Esophagus muscularis mucosa (tissue), 4 donors: ENCODE results near the gene FOXK1. TPM values are rescaled to one million over a fixed set of nuclear protein-coding genes. Genes with fewer than 3 reads are reported as not detected.

Source experiments
- DNase-seq: peaks from one replicate; pipeline ENCODE4 v3.0.0-alpha.2; 2017; ENCODE audit errors: extremely low spot score
- H3K27ac ChIP-seq, 4 donors: fragments of 200-600 bp; sonication (generic); replicated peaks in 1 of 4; 1 replicate in 3 of 4; 2 replicates in 1 of 4; pipeline ENCODE4 v1.5.1; 2016 to 2019; ENCODE audit warnings: mild to moderate bottlenecking in 1 of 4
- H3K27me3 ChIP-seq, 4 donors: fragments of 200-600 bp; sonication (generic); one replicate each; pipeline versions ENCODE4 v1.5.1 to v1.6.0; 2016 to 2019
- H3K36me3 ChIP-seq, 4 donors: fragments of 200-600 bp; sonication (generic); one replicate each; pipeline ENCODE4 v1.5.1; 2016 to 2019
- H3K4me1 ChIP-seq, 4 donors: fragments of 200-600 bp; sonication (generic); one replicate each; pipeline ENCODE4 v1.5.1; 2016 to 2019
- H3K4me3 ChIP-seq, 4 donors: fragments of 200-600 bp; sonication (generic); 1 replicate in 2 of 4; 2 replicates in 2 of 4; pipeline ENCODE4 v1.5.1; 2016 to 2019; ENCODE audit warnings: mild to moderate bottlenecking in 4 of 4, moderate library complexity in 1 of 4
- H3K9me3 ChIP-seq, 4 donors: fragments of 200-600 bp; sonication (generic); 1 replicate in 3 of 4; 2 replicates in 1 of 4; pipeline ENCODE4 v1.5.1; 2016 to 2019
- CTCF ChIP-seq, 3 experiments: fragments of 200-600 bp in 2 of 3; fragments of 450-650 bp in 1 of 3; sonication (generic) in 2 of 3; IDR thresholded peaks; one replicate each; pipeline ENCODE4 v1.5.1; 2017 to 2019; ENCODE audit warnings: antibody characterized with exemption in 3 of 3, mild to moderate bottlenecking in 2 of 3, moderate library complexity in 1 of 3
- EP300 ChIP-seq: sonication (generic); formaldehyde crosslinking; IDR thresholded peaks from one replicate; pipeline ENCODE4 v1.6.1; 2017; ENCODE audit warnings: antibody characterized with exemption
- POLR2A ChIP-seq: fragments of 450-650 bp; IDR thresholded peaks from one replicate; pipeline ENCODE4 v1.6.1; 2017; ENCODE audit warnings: antibody characterized with exemption, moderate library complexity, mild to moderate bottlenecking, low read depth
- POLR2AphosphoS5 ChIP-seq, 2 donors: sonication (generic); formaldehyde crosslinking; IDR thresholded peaks; one replicate each; pipeline ENCODE4 v1.6.1; 2017; ENCODE audit warnings: antibody characterized with exemption in 2 of 2
- WGBS: methylation state at CpG from one replicate; pipeline ENCODE4 v1.1.5; 2018; 5-methylcytosine and 5-hydroxymethylcytosine counted together
- intact Hi-C: fragments of 100-400 bp; cut with DNase I; formaldehyde crosslinking; loops from one replicate; pipeline ENCODE4 v1.15.1; 2023
- total RNA-seq, 4 donors: library from RNA; depleted of rRNA; stranded (reverse); fragments of >200 nt; gene quantifications; one replicate each; pipeline versions ENCODE4 v1.1.0 to v1.2.1, GENCODE V29; 2016

Gene FOXK1
- total RNA-seq, 4 donors from 2014 or later = 23.4 to 46.1 (median 36.3) TPM

GRCh38 chr7:4775250-4775847 lies 93.3 kb downstream of the FOXK1 start, which contains the start of gene AP5Z1:
AP5Z1 (plus strand) TSS chr7:4775623; CDS start chr7:4775716, 93 bp downstream.
- Histone ChIP-seq H3K27ac (peak within 1 kb of the TSS; percentile 90 to 98 (median 96)), H3K4me1 (peaks cover 34 to 53% (median 46%) of the 10 kb centered on the region in 4 donors), H3K27me3 (no peaks in the 10 kb centered on the region), H3K9me3 (no peaks in the 10 kb centered on the region), H3K36me3 (peaks cover 0 to 21% (median 0%) of the 10 kb centered on the region in 4 donors), H3K4me3 (peak within 1 kb of the TSS; percentile 80 to 95 (median 91))
- 0% methylated on average over 12 of the region's 55 CpGs for WGBS
- intact Hi-C loops = no loop called here
- TF ChIP-seq CTCF (IDR thresholded peaks at IDR 0.05) (peak in 1 of 3 experiments; percentile 8), POLR2A (peak; percentile 89), POLR2AphosphoS5 (IDR thresholded peaks at IDR 0.05) (peak; percentile 93 to 98), EP300 (no peak)
- peak; percentile 99 for DNase-seq

GRCh38 chr7:4775848-4776623 lies 93.9 kb downstream of the FOXK1 start:
- peak overlapping the region; percentile 90 to 98 (median 96) for H3K27ac ChIP-seq
- DNase-seq = peak; percentile 93
- H3K4me1 ChIP-seq = peaks cover 27 to 46% (median 39%) of the 10 kb centered on the region in 4 donors
- H3K4me3 ChIP-seq = peak overlapping the region; percentile 80 to 95 (median 91)
- WGBS = 24% methylated on average over 29 of the region's 32 CpGs
- intact Hi-C loops = no loop called here
- H3K27me3 ChIP-seq = no peaks in the 10 kb centered on the region
- peaks cover 1 to 25% (median 4%) of the 10 kb centered on the region in 4 donors for H3K36me3 ChIP-seq
- TF ChIP-seq POLR2AphosphoS5 (IDR thresholded peaks at IDR 0.05) = no peak
- no peak for TF ChIP-seq CTCF (IDR thresholded peaks at IDR 0.05)
- no peak for TF ChIP-seq POLR2A
- no peak for TF ChIP-seq EP300
- H3K9me3 ChIP-seq = no peaks in the 10 kb centered on the region

GRCh38 chr7:4779118-4779517 lies 97.0 kb downstream of the FOXK1 start:
- no peak for DNase-seq
- peaks cover 19 to 35% (median 33%) of the 10 kb centered on the region in 4 donors for H3K4me1 ChIP-seq
- intact Hi-C loops = no loop called here
- H3K27ac ChIP-seq = no peak overlapping the region
- H3K9me3 ChIP-seq = no peaks in the 10 kb centered on the region
- TF ChIP-seq CTCF (IDR thresholded peaks at IDR 0.05) (no peak), EP300 (no peak), POLR2AphosphoS5 (IDR thresholded peaks at IDR 0.05) (no peak), POLR2A (no peak)
- H3K36me3 ChIP-seq = peaks cover 32 to 46% (median 35%) of the 10 kb centered on the region in 4 donors
- no peak overlapping the region for H3K4me3 ChIP-seq
- 89% methylated on average over 5 of the region's 5 CpGs for WGBS
- H3K27me3 ChIP-seq = no peaks in the 10 kb centered on the region

GRCh38 chr7:4781366-4782069 lies 99.4 kb downstream of the FOXK1 start:
- intact Hi-C loops = no loop called here
- TF ChIP-seq CTCF (IDR thresholded peaks at IDR 0.05) = no peak
- no peak for DNase-seq
- no peak overlapping the region for H3K4me3 ChIP-seq
- WGBS = 91% methylated on average over 23 of the region's 27 CpGs
- H3K4me1 ChIP-seq = peaks cover 6 to 20% (median 19%) of the 10 kb centered on the region in 4 donors
- H3K9me3 ChIP-seq = no peaks in the 10 kb centered on the region
- peaks cover 55 to 70% (median 59%) of the 10 kb centered on the region in 4 donors for H3K36me3 ChIP-seq
- no peaks in the 10 kb centered on the region for H3K27me3 ChIP-seq
- no peak overlapping the region for H3K27ac ChIP-seq
